Psoas muscle (tissue), 8 donors: Measurements from ENCODE around the gene CHP1. TPM values are rescaled to one million over a fixed set of nuclear protein-coding genes. Genes with fewer than 3 reads are reported as not detected.

Experiments used
- ATAC-seq, 4 donors: fragments of 200-7000 bp; cut with Tn5 transposase; one replicate each; pipeline ENCODE4 v1.9.1; 2020; ENCODE audit warnings: moderate library complexity in 3 of 4, mild to moderate bottlenecking in 2 of 4
- DNase-seq, 2 donors: peaks; one replicate each; pipeline ENCODE4 v3.0.0-alpha.2; 2020
- H3K27ac ChIP-seq: fragments of 200-600 bp; one replicate; pipeline ENCODE4 v1.8.0; 2022
- H3K27me3 ChIP-seq, 3 donors: fragments of 200-600 bp in 1 of 3; one replicate each; pipeline versions ENCODE4 v1.6.1 to v1.8.0; 2013 to 2022; ENCODE audit warnings: low read length in 2 of 3, mild to moderate bottlenecking in 2 of 3, moderate library complexity in 1 of 3; ENCODE audit not compliant: insufficient read depth in 3 of 3
- H3K36me3 ChIP-seq, 2 donors: fragments of 200-600 bp in 1 of 2; one replicate each; pipeline versions ENCODE4 v1.6.1 to v1.8.0; 2013 to 2022; ENCODE audit warnings: low read depth in 1 of 2, mild to moderate bottlenecking in 1 of 2, moderate library complexity in 1 of 2; ENCODE audit not compliant: insufficient read depth in 1 of 2
- H3K4me1 ChIP-seq: fragments of 200-600 bp; one replicate; pipeline ENCODE4 v1.8.0; 2022
- H3K4me3 ChIP-seq: fragments of 200-600 bp; one replicate; pipeline ENCODE4 v1.8.0; 2022; ENCODE audit warnings: mild to moderate bottlenecking
- H3K9me3 ChIP-seq: fragments of 200-600 bp; one replicate; pipeline ENCODE4 v1.8.0; 2022
- CTCF ChIP-seq: fragments of 200-600 bp; IDR thresholded peaks from one replicate; pipeline ENCODE4 v1.8.0; 2022; ENCODE audit warnings: antibody characterized with exemption
- WGBS, 3 donors: extraction: QIAGEN DNeasy Blood & Tissue Kit; methylation state at CpG; one replicate each; pipeline versions ENCODE4 v1.1.6 to v1.1.7; 2013; 5-methylcytosine and 5-hydroxymethylcytosine counted together
- intact Hi-C, 2 donors: fragments of 100-400 bp; cut with DNase I; formaldehyde crosslinking; loops; one replicate each; pipeline versions ENCODE4 v1.11.0 to v1.14.2; 2022
- polyA plus RNA-seq, 3 donors: library from polyadenylated mRNA; stranded (reverse); fragments of 200-250 nt; gene quantifications; one replicate each; pipeline ENCODE4 v1.2.3, GENCODE V29; 2013
- total RNA-seq, 4 donors: library from RNA; stranded (reverse); fragmentation: NEBNext Ultra II Directional in 2 of 4; extraction: Animal tissue kit (Norgen Biotek cat#: 25700) in 2 of 4; gene quantifications; one replicate each; pipeline versions ENCODE4 v1.2.1 to v1.2.4, GENCODE V29; 2021 to 2023
- donor health status: healthy with polysubstance abuse.
- donor health status: DM: no; HTN: no; CAD: no; lungs with moderate emphysema.
- donor health status: Bipolar disorder and iron deficiency.
- donor health status: healthy.
- donor health status: DM: yes; HTN: yes; CAD: no.
- donor health status: DM: no; HTN: no; CAD: no.
- donor health status: DM: no; HTN: no; CAD: no.
- donor health status: DM: yes; HTN: yes; CAD: no.

The CHP1 gene
- total and polyA plus RNA-seq, 7 donors: 53.6 to 194 (median 103) TPM

GRCh38 chr15:41251411-41251810, 20.3 kb downstream of the CHP1 start:
- ATAC-seq (no peak), DNase-seq (no peak)
- H3K27ac ChIP-seq: no peak overlapping the region
- H3K4me3 ChIP-seq: no peak overlapping the region
- H3K4me1 ChIP-seq: peaks cover 5% of the 10 kb centered on the region
- H3K9me3 ChIP-seq: no peaks in the 10 kb centered on the region
- peaks cover 3 to 63% of the 10 kb centered on the region in 2 donors for H3K36me3 ChIP-seq
- WGBS, 3 donors: 93 to 98% (median 96%) methylated on average over 5 of the region's 5 CpGs
- no peaks in the 10 kb centered on the region for H3K27me3 ChIP-seq
- no peak for TF ChIP-seq CTCF
- intact Hi-C loops: no loop called here

GRCh38 chr15:41254560-41254959, 23.5 kb downstream of the CHP1 start:
- 84 to 88% (median 87%) methylated on average over 4 of the region's 4 CpGs for WGBS, 3 donors
- Histone ChIP-seq H3K4me1 (peaks cover 22% of the 10 kb centered on the region), H3K9me3 (no peaks in the 10 kb centered on the region), H3K36me3 (peaks cover 3 to 68% of the 10 kb centered on the region in 2 donors), H3K27ac (no peak overlapping the region), H3K27me3 (no peaks in the 10 kb centered on the region), H3K4me3 (no peak overlapping the region)
- ATAC-seq (no peak), DNase-seq (no peak)
- intact Hi-C loops: no loop called here
- TF ChIP-seq CTCF: no peak

DNA sequence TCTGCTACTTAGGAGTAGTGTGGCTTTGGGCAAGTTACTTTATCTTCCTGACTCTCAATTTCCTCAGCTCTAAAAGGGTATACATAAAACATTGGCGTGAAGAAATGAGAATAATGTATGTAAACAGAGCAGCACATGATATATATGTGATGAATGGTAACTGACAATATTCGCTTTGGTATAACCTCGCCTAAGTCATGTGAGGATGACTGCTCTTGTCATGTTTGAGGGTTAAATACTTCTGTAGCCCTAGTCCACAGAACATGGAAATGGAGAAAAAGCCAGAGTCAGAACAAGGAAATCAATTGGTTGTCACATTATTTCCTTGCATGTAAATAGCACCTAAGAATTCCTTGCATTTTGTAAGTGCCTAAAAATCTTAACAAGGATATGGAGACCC, 25.0 kb downstream of the CHP1 start:
- WGBS, 3 donors: 96 to 98% (median 97%) methylated on average over 3 of the region's 3 CpGs
- Histone ChIP-seq H3K4me3 (no peak overlapping the region), H3K36me3 (peaks cover 3 to 71% of the 10 kb centered on the region in 2 donors), H3K27me3 (no peaks in the 10 kb centered on the region), H3K27ac (no peak overlapping the region), H3K9me3 (no peaks in the 10 kb centered on the region), H3K4me1 (peaks cover 23% of the 10 kb centered on the region)
- no peak for TF ChIP-seq CTCF
- ATAC-seq: no peak
- intact Hi-C loops: no loop called here
- no peak for DNase-seq

GRCh38 chr15:41256577-41257038, 25.5 kb downstream of the CHP1 start:
- H3K36me3 ChIP-seq: peaks cover 3 to 67% of the 10 kb centered on the region in 2 donors
- peaks cover 23% of the 10 kb centered on the region for H3K4me1 ChIP-seq
- no peak overlapping the region for H3K27ac ChIP-seq
- DNase-seq (no peak), ATAC-seq (no peak)
- intact Hi-C loops: no loop called here
- H3K4me3 ChIP-seq: no peak overlapping the region
- TF ChIP-seq CTCF: no peak
- no peaks in the 10 kb centered on the region for H3K27me3 ChIP-seq
- 71 to 80% (median 76%) methylated on average over 5 of the region's 5 CpGs for WGBS, 3 donors
- no peaks in the 10 kb centered on the region for H3K9me3 ChIP-seq
